ENCODE results near the gene CYP27B1. TPM values are rescaled to one million over a fixed set of nuclear protein-coding genes. Genes with fewer than 3 reads are reported as not detected.

Gene CYP27B1
- total RNA-seq, 3 donors from 2014 or later: 0.33 to 2.2 (median 0.48) TPM

DNA sequence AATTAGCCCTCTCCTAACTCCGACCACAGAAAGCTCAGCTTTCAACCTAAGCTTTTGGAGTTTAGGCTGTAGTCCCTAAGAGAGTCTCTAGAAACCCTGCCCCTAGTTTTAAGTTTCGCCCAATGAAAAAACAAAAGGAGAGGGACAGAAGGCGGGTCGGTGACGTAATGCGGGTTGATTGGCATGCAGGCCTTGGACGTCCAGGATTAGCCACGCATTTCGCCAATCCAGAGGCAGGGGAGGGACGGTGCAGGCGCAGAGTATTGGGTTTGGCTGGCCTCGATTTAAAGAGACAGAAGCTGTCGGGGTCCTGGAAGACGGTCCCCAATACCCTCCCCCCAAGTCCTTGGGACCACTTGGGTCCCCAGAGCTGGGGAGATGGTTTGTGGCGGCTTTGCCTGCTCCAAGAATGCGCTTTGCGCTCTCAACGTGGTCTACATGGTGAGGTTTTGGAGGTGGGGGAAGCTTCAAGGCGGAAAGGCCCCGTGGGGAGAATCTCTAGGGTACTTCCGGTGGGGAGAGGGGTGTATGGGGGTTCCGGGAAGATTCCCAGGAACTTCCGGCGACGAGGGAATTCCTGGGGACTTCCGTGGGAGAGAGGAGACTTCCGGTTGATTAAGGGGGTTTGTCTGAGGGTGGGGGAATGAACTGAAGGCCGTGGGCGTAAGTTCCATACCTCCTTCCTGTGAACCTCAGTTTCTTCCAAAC, 21.9 kb downstream of the CYP27B1 start, which contains the start of gene TSPAN31:
TSPAN31 (plus strand) TSS at position 263 of the 708 bp plus-strand sequence; CDS start at position 379, 116 bp downstream.
- intact Hi-C loops (cut with DNase I; ENCODE audit: low total_unique reads): no loop called here
- H3K9me3 ChIP-seq: no peaks in the 10 kb centered on the region
- H3K27ac ChIP-seq: peak within 1 kb of the TSS; percentile 99 to 100
- TF ChIP-seq POLR2A (IDR thresholded peaks at IDR 0.05) (no peak), POLR2AphosphoS5 (IDR thresholded peaks at IDR 0.05) (peak; percentile 42 to 77 (median 69))
- TF ChIP-seq, protein P1, sequence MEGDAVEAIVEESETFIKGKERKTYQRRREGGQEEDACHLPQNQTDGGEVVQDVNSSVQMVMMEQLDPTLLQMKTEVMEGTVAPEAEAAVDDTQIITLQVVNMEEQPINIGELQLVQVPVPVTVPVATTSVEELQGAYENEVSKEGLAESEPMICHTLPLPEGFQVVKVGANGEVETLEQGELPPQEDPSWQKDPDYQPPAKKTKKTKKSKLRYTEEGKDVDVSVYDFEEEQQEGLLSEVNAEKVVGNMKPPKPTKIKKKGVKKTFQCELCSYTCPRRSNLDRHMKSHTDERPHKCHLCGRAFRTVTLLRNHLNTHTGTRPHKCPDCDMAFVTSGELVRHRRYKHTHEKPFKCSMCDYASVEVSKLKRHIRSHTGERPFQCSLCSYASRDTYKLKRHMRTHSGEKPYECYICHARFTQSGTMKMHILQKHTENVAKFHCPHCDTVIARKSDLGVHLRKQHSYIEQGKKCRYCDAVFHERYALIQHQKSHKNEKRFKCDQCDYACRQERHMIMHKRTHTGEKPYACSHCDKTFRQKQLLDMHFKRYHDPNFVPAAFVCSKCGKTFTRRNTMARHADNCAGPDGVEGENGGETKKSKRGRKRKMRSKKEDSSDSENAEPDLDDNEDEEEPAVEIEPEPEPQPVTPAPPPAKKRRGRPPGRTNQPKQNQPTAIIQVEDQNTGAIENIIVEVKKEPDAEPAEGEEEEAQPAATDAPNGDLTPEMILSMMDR (IDR thresholded peaks at IDR 0.05): peak; percentile 13 to 32 (median 23)
- peak within 1 kb of the TSS; percentile 86 to 87 (median 87) for H3K4me3 ChIP-seq
- H3K36me3 ChIP-seq: no peaks in the 10 kb centered on the region
- peaks cover 0 to 8% of the 10 kb centered on the region in 2 donors for H3K4me1 ChIP-seq
- DNase-seq (ENCODE audit: low spot score in 2 of 2): peak; percentile 98
- H3K27me3 ChIP-seq: no peaks in the 10 kb centered on the region

GRCh38 chr12:57744194-57744776, 22.6 kb downstream of the CYP27B1 start:
- H3K9me3 ChIP-seq: no peaks in the 10 kb centered on the region
- DNase-seq (ENCODE audit: low spot score in 2 of 2): peak; percentile 66 to 77
- H3K27me3 ChIP-seq: peaks cover 0 to 3% of the 10 kb centered on the region in 2 donors
- intact Hi-C loops (cut with DNase I; ENCODE audit: low total_unique reads): no loop called here
- peak overlapping the region; percentile 86 to 87 (median 87) for H3K4me3 ChIP-seq
- peaks cover 0 to 8% of the 10 kb centered on the region in 2 donors for H3K4me1 ChIP-seq
- no peaks in the 10 kb centered on the region for H3K36me3 ChIP-seq
- TF ChIP-seq POLR2A (IDR thresholded peaks at IDR 0.05): no peak
- peak in 2 of 3 donors; percentile 38 to 50 for TF ChIP-seq POLR2AphosphoS5 (IDR thresholded peaks at IDR 0.05)
- H3K27ac ChIP-seq: peak overlapping the region; percentile 99 to 100

DNA sequence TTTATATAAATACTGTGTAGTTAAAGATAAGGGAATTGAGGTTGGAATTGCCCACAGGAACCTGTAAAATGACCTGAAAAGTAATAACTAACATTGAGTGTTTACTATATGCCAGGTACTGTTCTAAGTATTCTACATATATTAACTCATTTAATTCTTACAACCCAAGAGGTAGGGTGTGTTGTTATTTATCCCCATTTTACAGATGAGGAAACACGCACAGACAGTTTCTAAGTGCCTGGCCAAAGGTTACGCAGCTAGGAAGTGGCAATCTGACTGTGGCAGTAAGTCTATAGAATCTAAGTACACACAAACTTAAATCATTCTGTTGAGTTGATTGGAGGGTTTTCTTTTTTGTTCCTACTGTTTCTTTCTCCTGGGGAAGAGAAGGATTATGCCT, 23.1 kb downstream of the CYP27B1 start:
- peak overlapping the region in 1 of 2 donors; percentile 100 for H3K27ac ChIP-seq

DNA sequence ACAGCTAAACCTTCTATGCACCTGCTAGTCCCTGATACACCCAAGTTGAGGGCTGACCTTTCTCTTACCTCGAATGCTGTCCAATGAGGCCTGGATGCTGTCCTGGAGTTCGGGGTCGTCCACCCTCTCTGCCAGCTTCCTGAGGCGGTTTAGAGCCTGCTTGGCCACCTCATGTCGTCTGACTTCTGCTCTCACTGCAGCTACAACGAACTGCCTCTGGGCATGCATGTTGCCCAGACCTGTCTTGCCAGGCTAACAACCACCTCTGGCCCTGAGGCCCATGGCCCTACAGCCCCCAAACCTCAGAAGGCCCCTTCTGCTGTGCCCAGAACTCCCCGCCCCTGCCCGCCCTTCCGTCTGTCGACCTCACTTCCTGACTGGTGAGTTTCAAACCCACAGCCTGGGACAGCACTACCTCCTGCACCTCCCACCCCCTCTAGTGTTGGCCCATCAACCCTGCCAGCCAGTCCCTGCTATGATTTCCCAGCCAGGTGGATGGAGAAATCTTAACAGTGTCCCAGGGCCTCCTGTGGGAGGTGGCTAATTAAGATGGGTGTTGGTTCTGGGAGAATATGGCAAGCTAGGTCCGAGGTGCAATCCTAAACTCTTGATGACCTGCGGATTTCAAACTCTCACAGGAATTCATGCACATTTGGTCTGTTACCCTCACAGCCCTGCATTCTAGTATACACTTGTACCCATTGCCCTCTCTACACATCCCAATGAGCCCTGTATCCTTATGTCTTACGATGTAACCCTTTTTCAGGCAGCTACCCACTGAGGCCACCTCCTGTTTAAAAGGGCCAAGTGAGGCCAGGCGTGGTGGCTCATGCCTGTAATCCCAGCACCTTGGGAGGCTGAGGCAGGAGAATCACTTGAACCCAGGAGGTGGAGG, 24.8 kb downstream of the CYP27B1 start:
- intact Hi-C loops (cut with DNase I; ENCODE audit: low total_unique reads): no loop called here
- no peak for DNase-seq (ENCODE audit: low spot score in 2 of 2)

More for the DNA sequence above, 23.1 kb downstream of the CYP27B1 start:
- Histone ChIP-seq H3K4me1 (peaks cover 0 to 8% of the 10 kb centered on the region in 2 donors), H3K27me3 (peaks cover 4 to 7% of the 10 kb centered on the region in 2 donors), H3K4me3 (peak overlapping the region in 1 of 3 donors; percentile 87), H3K9me3 (no peaks in the 10 kb centered on the region), H3K36me3 (no peaks in the 10 kb centered on the region)
- no peak for DNase-seq (ENCODE audit: low spot score in 2 of 2)
- TF ChIP-seq POLR2A (IDR thresholded peaks at IDR 0.05) (no peak), POLR2AphosphoS5 (IDR thresholded peaks at IDR 0.05) (no peak)
- TF ChIP-seq, protein P1 (IDR thresholded peaks at IDR 0.05): no peak
- intact Hi-C loops (cut with DNase I; ENCODE audit: low total_unique reads): no loop called here

GRCh38 chr12:57741413-57741789, 25.5 kb downstream of the CYP27B1 start:
- H3K36me3 ChIP-seq: no peaks in the 10 kb centered on the region
- H3K9me3 ChIP-seq: no peaks in the 10 kb centered on the region
- peak overlapping the region in 2 of 3 donors; percentile 15 to 40 for H3K4me3 ChIP-seq
- peaks cover 9 to 20% of the 10 kb centered on the region in 2 donors for H3K4me1 ChIP-seq
- TF ChIP-seq POLR2A (IDR thresholded peaks at IDR 0.05) (no peak), POLR2AphosphoS5 (IDR thresholded peaks at IDR 0.05) (no peak)
- no peak for DNase-seq (ENCODE audit: low spot score in 2 of 2)
- intact Hi-C loops (cut with DNase I; ENCODE audit: low total_unique reads): no loop called here
- no peak overlapping the region for H3K27ac ChIP-seq
- peaks cover 17 to 30% of the 10 kb centered on the region in 2 donors for H3K27me3 ChIP-seq

More for the DNA sequence above, 24.8 kb downstream of the CYP27B1 start:
- Histone ChIP-seq H3K9me3 (no peaks in the 10 kb centered on the region), H3K36me3 (no peaks in the 10 kb centered on the region), H3K4me1 (peaks cover 5 to 13% of the 10 kb centered on the region in 2 donors), H3K27me3 (peaks cover 15 to 24% of the 10 kb centered on the region in 2 donors), H3K4me3 (peak overlapping the region in 2 of 3 donors; percentile 15 to 40), H3K27ac (no peak overlapping the region)
- no peak for TF ChIP-seq POLR2A (IDR thresholded peaks at IDR 0.05)

All from breast epithelium (tissue), 4 donors.